ENCODE results near the gene CNN2. TPM values are rescaled to one million over a fixed set of nuclear protein-coding genes. Genes with fewer than 3 reads are reported as not detected.

CNN2 gene
- total and polyA plus RNA-seq, 2 donors (not counting 1 experiment from before 2014, with no cell fraction given), result 198 to 301 TPM

GRCh38 chr19:1073063-1073955, 46.9 kb downstream of the CNN2 start:
- ChIA-PET POLR2A (interaction anchor here (0.6 to 0.7 kb wide), 2 partner anchors 127 to 195 kb away, joined by 3 to 9 read pairs; no protein-coding TSS in a partner anchor), CTCF (interaction anchor here (1.0 to 6.9 kb wide), 3 partner anchors 7 to 51 kb away, joined by 3 to 56 read pairs (median 49); partner anchors contain the start of gene ARHGAP45)
- peak overlapping the region; percentile 12 to 47 for H3K27ac ChIP-seq (ENCODE audit: low read length in 2 of 2)
- intact Hi-C loops (cut with micrococcal nuclease), result no loop called here
- H3K27ac Mint-ChIP-seq, result peak overlapping the region; percentile 68
- peak overlapping the region; percentile 90 for H3K4me2 ChIP-seq (replicated peaks; ENCODE audit: low read depth, low read length, poor library complexity, severe bottlenecking)
- no peak overlapping the region for H2AFZ ChIP-seq (ENCODE audit: insufficient read depth, low read depth, low read length, poor library complexity, severe bottlenecking)
- peaks cover 83% of the 10 kb centered on the region for H3K79me2 ChIP-seq (ENCODE audit: control insufficient read depth, insufficient read depth, low read length)
- peaks cover 0 to 78% of the 10 kb centered on the region in 2 experiments for H3K36me3 ChIP-seq (replicated peaks in 1 of 2; ENCODE audit: control extremely low read depth in 1 of 2, control insufficient read depth in 1 of 2, extremely low read depth in 1 of 2, insufficient read depth in 2 of 2, low read length in 1 of 2)
- H3K27me3 ChIP-seq (replicated peaks in 1 of 4; ENCODE audit: control extremely low read depth in 1 of 4, control insufficient read depth in 3 of 4, insufficient read depth in 4 of 4, low read length in 3 of 4), result no peaks in the 10 kb centered on the region
- H3K4me1 Mint-ChIP-seq, result peaks cover 58% of the 10 kb centered on the region
- H3K9me3 Mint-ChIP-seq (ENCODE audit: insufficient read depth), result no peaks in the 10 kb centered on the region
- TF ChIP-seq EZH2 (IDR thresholded peaks at IDR 0.05; ENCODE audit: borderline replicate concordance, insufficient read depth, low read depth, low read length, poor library complexity, severe bottlenecking), result no peak
- TF ChIP-seq, protein P1, sequence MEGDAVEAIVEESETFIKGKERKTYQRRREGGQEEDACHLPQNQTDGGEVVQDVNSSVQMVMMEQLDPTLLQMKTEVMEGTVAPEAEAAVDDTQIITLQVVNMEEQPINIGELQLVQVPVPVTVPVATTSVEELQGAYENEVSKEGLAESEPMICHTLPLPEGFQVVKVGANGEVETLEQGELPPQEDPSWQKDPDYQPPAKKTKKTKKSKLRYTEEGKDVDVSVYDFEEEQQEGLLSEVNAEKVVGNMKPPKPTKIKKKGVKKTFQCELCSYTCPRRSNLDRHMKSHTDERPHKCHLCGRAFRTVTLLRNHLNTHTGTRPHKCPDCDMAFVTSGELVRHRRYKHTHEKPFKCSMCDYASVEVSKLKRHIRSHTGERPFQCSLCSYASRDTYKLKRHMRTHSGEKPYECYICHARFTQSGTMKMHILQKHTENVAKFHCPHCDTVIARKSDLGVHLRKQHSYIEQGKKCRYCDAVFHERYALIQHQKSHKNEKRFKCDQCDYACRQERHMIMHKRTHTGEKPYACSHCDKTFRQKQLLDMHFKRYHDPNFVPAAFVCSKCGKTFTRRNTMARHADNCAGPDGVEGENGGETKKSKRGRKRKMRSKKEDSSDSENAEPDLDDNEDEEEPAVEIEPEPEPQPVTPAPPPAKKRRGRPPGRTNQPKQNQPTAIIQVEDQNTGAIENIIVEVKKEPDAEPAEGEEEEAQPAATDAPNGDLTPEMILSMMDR (IDR thresholded peaks at IDR 0.05), result no peak
- H3K9ac ChIP-seq (ENCODE audit: low read length), result no peak overlapping the region
- H4K20me1 ChIP-seq (ENCODE audit: control insufficient read depth, insufficient read depth, low read length, poor library complexity, severe bottlenecking), result peaks cover 67% of the 10 kb centered on the region
- H3K4me1 ChIP-seq (ENCODE audit: control insufficient read depth in 2 of 2, insufficient read depth in 2 of 2, low read length in 2 of 2), result peaks cover 76 to 94% of the 10 kb centered on the region in 2 donors
- H3K27me3 Mint-ChIP-seq, result no peaks in the 10 kb centered on the region
- ATAC-seq (ENCODE audit: low read depth) (no peak), DNase-seq (no peak)
- 96% methylated on average over 30 of the region's 30 CpGs for WGBS (ENCODE audit: insufficient coverage)
- H3K4me3 ChIP-seq (ENCODE audit: control extremely low read depth in 1 of 5, extremely low read depth in 1 of 5, insufficient read depth in 1 of 5, low read depth in 2 of 5, low read length in 4 of 5), result no peak overlapping the region
- peak overlapping the region; percentile 50 for H3K4me3 Mint-ChIP-seq
- H3K9me3 ChIP-seq (ENCODE audit: control extremely low read depth in 1 of 3, control insufficient read depth in 2 of 3, insufficient read depth in 1 of 3, low read length in 2 of 3), result no peaks in the 10 kb centered on the region

All from B cell (primary cell).